ENCODE measurements around the gene ANKEF1. TPM values are rescaled to one million over a fixed set of nuclear protein-coding genes. Genes with fewer than 3 reads are reported as not detected.

Gene ANKEF1
- total RNA-seq, 4 donors from 2014 or later = 0.26 to 5.1 (median 1.3) TPM

DNA sequence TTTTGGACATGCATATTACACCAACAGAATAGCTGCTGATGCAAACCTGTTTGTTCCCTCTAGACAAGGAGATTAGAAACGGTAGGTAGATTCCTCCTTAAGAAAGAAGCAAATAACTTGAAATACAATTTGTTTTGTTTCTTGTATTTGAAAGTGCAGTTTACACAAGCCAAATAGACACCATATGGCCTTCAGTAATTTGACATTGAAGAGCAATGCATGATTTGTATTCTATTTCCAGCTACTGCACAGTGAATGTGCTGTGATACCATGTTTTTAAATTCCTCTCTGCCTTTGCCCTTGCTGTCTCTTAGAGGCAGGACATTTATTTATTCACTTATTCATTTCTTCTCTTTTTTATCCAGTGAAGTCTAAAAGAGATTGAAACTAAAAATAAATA lies 31.9 kb upstream of the ANKEF1 start:
- Histone ChIP-seq H3K27me3 (no peaks in the 10 kb centered on the region), H3K36me3 (no peaks in the 10 kb centered on the region), H3K27ac (no peak overlapping the region), H3K9me3 (no peaks in the 10 kb centered on the region), H3K4me1 (no peaks in the 10 kb centered on the region), H3K4me3 (no peak overlapping the region)
- no peak for DNase-seq
- TF ChIP-seq POLR2A (IDR thresholded peaks at IDR 0.05) = no peak
- TF ChIP-seq, protein P1, sequence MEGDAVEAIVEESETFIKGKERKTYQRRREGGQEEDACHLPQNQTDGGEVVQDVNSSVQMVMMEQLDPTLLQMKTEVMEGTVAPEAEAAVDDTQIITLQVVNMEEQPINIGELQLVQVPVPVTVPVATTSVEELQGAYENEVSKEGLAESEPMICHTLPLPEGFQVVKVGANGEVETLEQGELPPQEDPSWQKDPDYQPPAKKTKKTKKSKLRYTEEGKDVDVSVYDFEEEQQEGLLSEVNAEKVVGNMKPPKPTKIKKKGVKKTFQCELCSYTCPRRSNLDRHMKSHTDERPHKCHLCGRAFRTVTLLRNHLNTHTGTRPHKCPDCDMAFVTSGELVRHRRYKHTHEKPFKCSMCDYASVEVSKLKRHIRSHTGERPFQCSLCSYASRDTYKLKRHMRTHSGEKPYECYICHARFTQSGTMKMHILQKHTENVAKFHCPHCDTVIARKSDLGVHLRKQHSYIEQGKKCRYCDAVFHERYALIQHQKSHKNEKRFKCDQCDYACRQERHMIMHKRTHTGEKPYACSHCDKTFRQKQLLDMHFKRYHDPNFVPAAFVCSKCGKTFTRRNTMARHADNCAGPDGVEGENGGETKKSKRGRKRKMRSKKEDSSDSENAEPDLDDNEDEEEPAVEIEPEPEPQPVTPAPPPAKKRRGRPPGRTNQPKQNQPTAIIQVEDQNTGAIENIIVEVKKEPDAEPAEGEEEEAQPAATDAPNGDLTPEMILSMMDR (IDR thresholded peaks at IDR 0.05) = no peak
- intact Hi-C loops (cut with DNase I; ENCODE audit: low total_unique reads) = no loop called here

DNA sequence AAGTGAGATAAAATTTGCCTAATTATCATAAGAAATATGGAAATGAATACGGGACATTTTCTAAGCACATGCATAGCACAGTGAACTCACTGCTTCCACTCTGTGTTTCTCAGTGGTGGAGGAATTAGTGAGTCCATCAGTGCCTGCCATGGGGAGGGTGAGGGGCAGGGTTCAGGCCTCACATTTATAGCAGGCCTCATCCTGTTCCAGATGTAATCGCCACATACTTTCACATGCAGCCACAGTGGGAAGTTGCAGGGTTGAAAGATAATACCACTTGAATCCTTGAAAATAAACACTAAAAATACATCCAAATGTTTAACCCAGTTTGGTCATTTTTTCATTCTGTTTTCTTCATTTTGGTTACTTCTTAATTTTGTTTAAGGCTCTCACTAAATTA lies 29.9 kb upstream of the ANKEF1 start:
- no peak for TF ChIP-seq POLR2A (IDR thresholded peaks at IDR 0.05)
- Histone ChIP-seq H3K27me3 (no peaks in the 10 kb centered on the region), H3K4me1 (no peaks in the 10 kb centered on the region), H3K4me3 (no peak overlapping the region), H3K36me3 (no peaks in the 10 kb centered on the region), H3K27ac (no peak overlapping the region), H3K9me3 (no peaks in the 10 kb centered on the region)
- no peak for DNase-seq
- intact Hi-C loops (cut with DNase I; ENCODE audit: low total_unique reads) = no loop called here

DNA sequence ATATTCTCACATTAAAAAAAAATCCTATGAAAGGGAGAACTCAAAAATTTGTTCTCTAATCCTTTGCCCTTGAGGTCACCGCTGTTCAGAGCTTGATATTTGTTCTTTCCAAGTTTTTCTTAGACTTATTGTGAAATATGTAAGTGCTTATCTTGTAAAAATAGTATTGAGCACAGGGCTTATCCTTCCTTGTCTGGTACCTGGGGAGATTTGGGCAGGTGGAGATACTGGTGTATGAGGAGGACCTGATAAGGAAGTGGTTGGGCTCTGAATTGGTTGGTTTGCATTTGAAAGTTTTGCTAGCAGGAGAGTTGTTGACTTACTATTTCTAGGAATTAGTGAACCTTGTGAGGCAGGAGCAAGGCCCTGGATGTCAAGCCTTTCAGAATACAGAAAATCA lies 28.9 kb upstream of the ANKEF1 start:
- Histone ChIP-seq H3K4me1 (no peaks in the 10 kb centered on the region), H3K27ac (no peak overlapping the region), H3K9me3 (no peaks in the 10 kb centered on the region), H3K4me3 (no peak overlapping the region), H3K27me3 (no peaks in the 10 kb centered on the region), H3K36me3 (no peaks in the 10 kb centered on the region)
- intact Hi-C loops (cut with DNase I; ENCODE audit: low total_unique reads) = no loop called here
- DNase-seq = no peak
- TF ChIP-seq, protein P1 (IDR thresholded peaks at IDR 0.05) = no peak
- TF ChIP-seq POLR2A (IDR thresholded peaks at IDR 0.05) = no peak

DNA sequence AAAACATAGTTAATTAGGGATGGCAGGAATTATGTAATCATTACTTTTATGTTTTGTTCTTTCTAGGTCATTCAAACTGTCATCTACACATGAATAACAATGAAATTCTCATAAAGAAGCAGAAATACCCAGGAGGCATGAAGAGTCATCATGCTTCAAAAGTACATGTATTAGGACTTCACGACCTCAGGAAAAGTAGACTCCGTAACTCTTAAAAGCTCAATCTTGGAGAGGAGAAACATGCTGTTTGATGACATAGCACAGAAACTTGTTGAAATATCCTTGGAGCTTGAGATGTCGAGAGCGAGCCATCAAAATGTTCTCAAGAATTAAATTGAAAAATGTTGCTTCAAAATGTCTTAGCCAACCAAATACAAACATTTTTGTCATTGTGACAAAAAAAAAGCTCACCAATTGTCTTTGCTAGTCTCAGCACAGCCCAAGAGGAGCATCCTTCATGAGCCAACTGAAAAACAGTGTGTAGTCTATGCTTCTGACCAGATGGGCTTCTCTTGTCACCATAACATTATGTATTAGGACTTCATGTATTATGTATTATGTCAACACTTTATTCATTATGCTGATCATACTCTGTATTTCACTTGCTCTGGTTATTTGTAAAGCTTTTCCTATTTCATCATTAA lies 28.2 kb upstream of the ANKEF1 start:
- intact Hi-C loops (cut with DNase I; ENCODE audit: low total_unique reads) = no loop called here
- Histone ChIP-seq H3K27me3 (no peaks in the 10 kb centered on the region), H3K27ac (no peak overlapping the region), H3K9me3 (no peaks in the 10 kb centered on the region), H3K4me3 (no peak overlapping the region), H3K4me1 (no peaks in the 10 kb centered on the region), H3K36me3 (no peaks in the 10 kb centered on the region)
- TF ChIP-seq, protein P1 (IDR thresholded peaks at IDR 0.05) = no peak
- no peak for TF ChIP-seq POLR2A (IDR thresholded peaks at IDR 0.05)
- DNase-seq = no peak

DNA sequence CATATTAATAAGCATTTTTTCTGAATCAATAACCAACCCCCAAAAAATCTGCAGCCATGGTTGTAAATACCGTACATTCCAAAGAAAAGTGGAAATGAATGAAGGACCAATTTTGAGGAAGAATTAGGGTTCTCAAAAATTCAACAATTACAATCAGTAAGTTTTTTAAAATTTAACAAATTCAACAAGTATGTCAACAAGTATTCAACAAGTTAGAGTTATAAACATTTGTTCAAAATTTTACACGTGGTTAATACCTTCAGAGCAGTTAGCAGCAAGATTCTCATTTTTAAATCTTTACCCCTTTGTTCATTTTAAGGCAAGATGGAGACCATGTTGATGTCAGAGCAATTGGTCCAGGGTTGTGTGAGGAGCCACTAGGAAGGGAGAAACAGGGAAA lies 27.6 kb upstream of the ANKEF1 start:
- intact Hi-C loops (cut with DNase I; ENCODE audit: low total_unique reads) = no loop called here
- no peak for DNase-seq
- Histone ChIP-seq H3K27me3 (no peaks in the 10 kb centered on the region), H3K9me3 (no peaks in the 10 kb centered on the region), H3K36me3 (no peaks in the 10 kb centered on the region), H3K4me3 (no peak overlapping the region), H3K4me1 (no peaks in the 10 kb centered on the region), H3K27ac (no peak overlapping the region)
- no peak for TF ChIP-seq POLR2A (IDR thresholded peaks at IDR 0.05)
- TF ChIP-seq, protein P1 (IDR thresholded peaks at IDR 0.05) = no peak

DNA sequence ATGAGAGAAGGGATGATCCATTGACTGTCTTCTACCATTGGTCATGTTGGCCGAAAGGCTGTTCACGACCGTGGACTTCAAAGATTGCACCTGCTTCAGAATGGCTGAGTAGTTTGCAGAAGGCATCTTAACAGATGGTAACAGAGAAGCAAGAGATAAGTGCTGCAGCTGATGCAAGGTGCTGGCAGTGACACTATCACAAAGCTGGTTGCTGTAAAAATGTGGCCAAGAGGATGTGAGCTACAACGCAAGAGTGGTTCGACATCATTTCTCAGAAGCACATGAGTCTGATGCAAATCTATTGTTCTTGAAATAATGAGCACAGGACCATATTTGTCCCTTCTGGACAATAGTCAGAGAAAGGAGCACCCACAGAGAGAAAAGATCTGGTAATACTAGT lies 27.0 kb upstream of the ANKEF1 start:
- no peaks in the 10 kb centered on the region for H3K9me3 ChIP-seq
- no peak for TF ChIP-seq POLR2A (IDR thresholded peaks at IDR 0.05)
- TF ChIP-seq, protein P1 (IDR thresholded peaks at IDR 0.05) = no peak
- no peaks in the 10 kb centered on the region for H3K4me1 ChIP-seq
- H3K4me3 ChIP-seq = no peak overlapping the region
- no peaks in the 10 kb centered on the region for H3K27me3 ChIP-seq
- DNase-seq = no peak
- no peaks in the 10 kb centered on the region for H3K36me3 ChIP-seq
- no peak overlapping the region for H3K27ac ChIP-seq
- intact Hi-C loops (cut with DNase I; ENCODE audit: low total_unique reads) = no loop called here
